Body of pancreas (tissue), 4 donors: ENCODE data around the gene MUC15. TPM values are rescaled to one million over a fixed set of nuclear protein-coding genes. Genes with fewer than 3 reads are reported as not detected.

Experiments
- ATAC-seq: fragments of 150-250 bp; one replicate; pipeline ENCODE4 v1.9.1; 2016
- DNase-seq, 4 donors: peaks; one replicate each; pipeline ENCODE4 v3.0.0-alpha.2; 2019
- H3K27ac ChIP-seq, 4 donors: fragments of 200-600 bp; sonication (generic); 1 replicate in 3 of 4; 2 replicates in 1 of 4; pipeline versions ENCODE4 v1.5.1 to v1.6.1; 2016 to 2019; ENCODE audit warnings: mild to moderate bottlenecking in 1 of 4, mixed read lengths in 1 of 4, moderate library complexity in 1 of 4
- H3K27me3 ChIP-seq, 2 donors: fragments of 200-600 bp; sonication (generic); one replicate each; pipeline ENCODE4 v1.6.0; 2016; ENCODE audit warnings: mild to moderate bottlenecking in 1 of 2
- H3K36me3 ChIP-seq, 2 donors: fragments of 200-600 bp; sonication (generic); replicated peaks in 1 of 2; 2 replicates each; pipeline ENCODE4 v1.5.1; 2016; ENCODE audit warnings: low read depth in 2 of 2; ENCODE audit not compliant: insufficient read depth in 1 of 2
- H3K4me1 ChIP-seq: fragments of 200-600 bp; sonication (generic); one replicate; pipeline ENCODE4 v1.6.0; 2016
- H3K4me3 ChIP-seq, 2 donors: fragments of 200-600 bp; sonication (generic); 1 replicate in 1 of 2; 2 replicates in 1 of 2; pipeline ENCODE4 v1.5.1; 2016 to 2019
- H3K9me3 ChIP-seq, 3 donors: fragments of 200-600 bp; sonication (generic); 1 replicate in 2 of 3; 2 replicates in 1 of 3; pipeline ENCODE4 v1.5.1; 2016
- CTCF ChIP-seq, 7 experiments: fragments of 450-650 bp in 4 of 7; fragments of 200-600 bp in 3 of 7; sonication (generic) in 3 of 7; IDR thresholded peaks; one replicate each; pipeline ENCODE4 v1.5.1; 2016 to 2019; ENCODE audit warnings: antibody characterized with exemption in 7 of 7
- POLR2A ChIP-seq, 3 donors: fragments of 450-650 bp; IDR thresholded peaks; one replicate each; pipeline ENCODE4 v1.6.1; 2016; ENCODE audit warnings: antibody characterized with exemption in 3 of 3, mild to moderate bottlenecking in 2 of 3
- WGBS, 2 donors: methylation state at CpG; one replicate each; pipeline ENCODE4 v1.1.5; 2017; 5-methylcytosine and 5-hydroxymethylcytosine counted together
- intact Hi-C: fragments of 100-400 bp; cut with DNase I; formaldehyde crosslinking; loops from one replicate; pipeline ENCODE4 v1.15.1; 2023
- total RNA-seq, 2 donors: library from RNA; depleted of rRNA; stranded (reverse); fragments of >200 nt; gene quantifications; one replicate each; pipeline ENCODE4 v1.1.0, GENCODE V29; 2016

The MUC15 gene
- total RNA-seq, 2 donors from 2014 or later: 8.0 to 9.2 TPM

GRCh38 chr11:26510164-26510563 lies 61.9 kb downstream of the MUC15 start:
- no peaks in the 10 kb centered on the region for H3K9me3 ChIP-seq
- TF ChIP-seq POLR2A (IDR thresholded peaks at IDR 0.05) (no peak), CTCF (IDR thresholded peaks at IDR 0.05) (no peak)
- no peak overlapping the region for H3K27ac ChIP-seq
- no peak for DNase-seq
- no peak overlapping the region for H3K4me3 ChIP-seq
- no peaks in the 10 kb centered on the region for H3K36me3 ChIP-seq
- ATAC-seq: no peak
- H3K27me3 ChIP-seq: no peaks in the 10 kb centered on the region
- 81 to 93% methylated on average over 2 of the region's 2 CpGs for WGBS, 2 donors
- no peaks in the 10 kb centered on the region for H3K4me1 ChIP-seq
- intact Hi-C loops: no loop called here

Other genes starting within 250 kb of the MUC15 start
- 1 to 10 TPM in 1 of 2 donors, under 1 TPM in 1; 0.52 to 5.3 TPM for gene ANO3, start 240.1 kb downstream of the MUC15 start, total RNA-seq
- gene SLC5A12, start 149.8 kb upstream of the MUC15 start, total RNA-seq: not detected